Measurements from ENCODE around the gene PSTK.

DNA sequence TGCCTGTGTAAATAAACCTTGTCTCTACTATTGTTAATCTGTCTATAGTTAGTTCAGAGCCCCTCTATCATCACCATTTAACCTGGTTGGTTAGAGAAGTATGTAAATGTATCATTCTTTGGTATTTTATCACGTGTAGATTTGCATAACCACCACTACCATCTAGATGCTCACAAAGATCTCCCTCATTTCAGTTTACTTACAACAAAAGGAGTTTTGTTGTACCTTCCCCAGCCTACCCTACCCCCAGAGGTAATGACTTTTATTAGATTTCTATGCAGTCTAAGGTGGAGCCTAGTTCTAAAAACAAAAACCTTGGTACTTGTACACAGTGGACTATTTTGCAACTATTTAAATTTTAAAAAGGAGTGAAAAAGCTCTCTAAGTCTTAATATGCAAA is 46.1 kb downstream of the PSTK start:
- TF ChIP-seq, protein P1, sequence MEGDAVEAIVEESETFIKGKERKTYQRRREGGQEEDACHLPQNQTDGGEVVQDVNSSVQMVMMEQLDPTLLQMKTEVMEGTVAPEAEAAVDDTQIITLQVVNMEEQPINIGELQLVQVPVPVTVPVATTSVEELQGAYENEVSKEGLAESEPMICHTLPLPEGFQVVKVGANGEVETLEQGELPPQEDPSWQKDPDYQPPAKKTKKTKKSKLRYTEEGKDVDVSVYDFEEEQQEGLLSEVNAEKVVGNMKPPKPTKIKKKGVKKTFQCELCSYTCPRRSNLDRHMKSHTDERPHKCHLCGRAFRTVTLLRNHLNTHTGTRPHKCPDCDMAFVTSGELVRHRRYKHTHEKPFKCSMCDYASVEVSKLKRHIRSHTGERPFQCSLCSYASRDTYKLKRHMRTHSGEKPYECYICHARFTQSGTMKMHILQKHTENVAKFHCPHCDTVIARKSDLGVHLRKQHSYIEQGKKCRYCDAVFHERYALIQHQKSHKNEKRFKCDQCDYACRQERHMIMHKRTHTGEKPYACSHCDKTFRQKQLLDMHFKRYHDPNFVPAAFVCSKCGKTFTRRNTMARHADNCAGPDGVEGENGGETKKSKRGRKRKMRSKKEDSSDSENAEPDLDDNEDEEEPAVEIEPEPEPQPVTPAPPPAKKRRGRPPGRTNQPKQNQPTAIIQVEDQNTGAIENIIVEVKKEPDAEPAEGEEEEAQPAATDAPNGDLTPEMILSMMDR (IDR thresholded peaks at IDR 0.05): no peak
- no peak for TF ChIP-seq POLR2A (IDR thresholded peaks at IDR 0.05)
